ENCODE measurements around the gene MED29. TPM values are rescaled to one million over a fixed set of nuclear protein-coding genes. Genes with fewer than 3 reads are reported as not detected.

The MED29 gene
- total and polyA plus RNA-seq, 2 of the 13 experiments (the other 11 are each of a cell fraction or from before 2014, with no cell fraction given) = 14.0 to 19.7 TPM

GRCh38 chr19:39410017-39410830, 19.0 kb downstream of the MED29 start (continued):
- no peak for TF ChIP-seq ZBTB26 (CRISPR knock-in tag; IDR thresholded peaks at IDR 0.05; ENCODE audit: borderline replicate concordance)
- TF ChIP-seq REPIN1 (CRISPR knock-in tag; IDR thresholded peaks at IDR 0.05; ENCODE audit: borderline replicate concordance, low read depth) = no peak
- TF ChIP-seq GLI4 (CRISPR knock-in tag; IDR thresholded peaks at IDR 0.05; ENCODE audit: borderline replicate concordance) = no peak
- no peak for TF ChIP-seq ONECUT2 (CRISPR knock-in tag; IDR thresholded peaks at IDR 0.05)
- TF ChIP-seq ZNF816 (CRISPR knock-in tag; IDR thresholded peaks at IDR 0.05; ENCODE audit: borderline replicate concordance) = no peak
- no peak for TF ChIP-seq EP300 (IDR thresholded peaks at IDR 0.05; ENCODE audit: low read depth in 2 of 2, low read length in 2 of 2)
- TF ChIP-seq EP300 (CRISPR knock-in tag; IDR thresholded peaks at IDR 0.05; ENCODE audit: borderline replicate concordance) = no peak
- TF ChIP-seq CBX2 (IDR thresholded peaks at IDR 0.05; ENCODE audit: low read depth, low read length) = no peak
- no peak for TF ChIP-seq CBX2 (CRISPR knock-in tag; IDR thresholded peaks at IDR 0.05; ENCODE audit: low read depth)
- TF ChIP-seq ARHGAP35 (CRISPR knock-in tag; IDR thresholded peaks at IDR 0.05; ENCODE audit: borderline replicate concordance) = peak; percentile 44; the same call in 1 of the 2 replicates
- no peak for TF ChIP-seq DNMT1 (CRISPR knock-in tag; IDR thresholded peaks at IDR 0.05)
- TF ChIP-seq AGO1 (IDR thresholded peaks at IDR 0.05; ENCODE audit: low read depth, low read length, poor library complexity, severe bottlenecking) = peak; percentile 86
- no peak; the same call in 1 of the 2 replicates for TF ChIP-seq ZNF770 (CRISPR knock-in tag; IDR thresholded peaks at IDR 0.05)
- no peak for TF ChIP-seq ETS1 (CRISPR knock-in tag; IDR thresholded peaks at IDR 0.05)
- no peak for TF ChIP-seq MYC (CRISPR knock-in tag; IDR thresholded peaks at IDR 0.05; ENCODE audit: borderline replicate concordance)
- TF ChIP-seq ZFX (CRISPR knock-in tag; IDR thresholded peaks at IDR 0.05; ENCODE audit: low read depth) = peak; percentile 49
- TF ChIP-seq AHR (CRISPR knock-in tag; IDR thresholded peaks at IDR 0.05) = no peak
- TF ChIP-seq ZNF432 (CRISPR knock-in tag; IDR thresholded peaks at IDR 0.05; ENCODE audit: borderline replicate concordance) = no peak
- TF ChIP-seq ZBTB1 (CRISPR knock-in tag; IDR thresholded peaks at IDR 0.05; ENCODE audit: borderline replicate concordance) = no peak
- no peak for TF ChIP-seq PCBP1 (IDR thresholded peaks at IDR 0.05; ENCODE audit: borderline replicate concordance, low read depth, low read length)
- no peak for TF ChIP-seq MAZ (IDR thresholded peaks at IDR 0.05; ENCODE audit: borderline replicate concordance, low read depth, low read length)
- peak; percentile 8; the same call in 1 of the 2 replicates for TF ChIP-seq MAZ (CRISPR knock-in tag; IDR thresholded peaks at IDR 0.05; ENCODE audit: low read depth)
- peak; percentile 88; the same call in 1 of the 2 replicates for TF ChIP-seq ZNF512 (CRISPR knock-in tag; IDR thresholded peaks at IDR 0.05)
- TF ChIP-seq ZFP36L2 (CRISPR knock-in tag; IDR thresholded peaks at IDR 0.05) = no peak

All from HepG2 (cell line).